HEK293 (cell line): ENCODE results near the gene ETV1.

Experiments
- SCRT1 ChIP-seq: fragments of 450-650 bp; formaldehyde crosslinking; IDR thresholded peaks from 2 replicates; pipeline ENCODE4 v1.5.1; 2016; ENCODE audit warnings: missing biosample characterization, missing genetic modification characterization, borderline replicate concordance
- TCF7L2 ChIP-seq: IDR thresholded peaks from 2 replicates; pipeline ENCODE4 v1.6.1; 2011; ENCODE audit warnings: low read depth, mild to moderate bottlenecking, inconsistent platforms, low read length, moderate library complexity, borderline replicate concordance
- ZBTB1 ChIP-seq: fragments of 450-650 bp; formaldehyde crosslinking; IDR thresholded peaks from 2 replicates; pipeline ENCODE4 v1.5.1; 2016; ENCODE audit warnings: missing biosample characterization, missing genetic modification characterization
- ZBTB17 ChIP-seq: fragments of 450-650 bp; formaldehyde crosslinking; IDR thresholded peaks from 2 replicates; pipeline ENCODE4 v1.5.1; 2016; ENCODE audit warnings: missing biosample characterization, missing genetic modification characterization
- ZBTB21 ChIP-seq: fragments of 450-650 bp; formaldehyde crosslinking; IDR thresholded peaks from 2 replicates; pipeline ENCODE4 v1.5.1; 2017; ENCODE audit warnings: missing biosample characterization, missing genetic modification characterization
- ZNF10 ChIP-seq: fragments of 450-650 bp; formaldehyde crosslinking; IDR thresholded peaks from 2 replicates; pipeline ENCODE4 v1.5.1; 2017; ENCODE audit warnings: missing biosample characterization, missing genetic modification characterization
- ZNF184 ChIP-seq: fragments of 450-650 bp; IDR thresholded peaks from 2 replicates; pipeline ENCODE4 v1.5.1; 2018; ENCODE audit warnings: missing biosample characterization, mild to moderate bottlenecking, missing genetic modification characterization
- ZNF274 ChIP-seq, 2 experiments: fragments of 200-500 bp in 1 of 2; fragments of 450-650 bp in 1 of 2; sonication (Bioruptor generic) in 1 of 2; formaldehyde crosslinking in 1 of 2; IDR thresholded peaks; 2 replicates each; pipeline versions ENCODE4 v1.5.1 to v1.6.1; 2014 to 2016; ENCODE audit warnings: borderline replicate concordance in 1 of 2, inconsistent platforms in 1 of 2, low read length in 1 of 2, missing biosample characterization in 1 of 2, missing genetic modification characterization in 1 of 2
- TF ChIP-seq, protein P1 (sequence below): fragments of 450-650 bp; formaldehyde crosslinking; IDR thresholded peaks from 2 replicates; pipeline ENCODE4 v1.5.1; 2016; ENCODE audit warnings: missing biosample characterization, missing genetic modification characterization
- TF ChIP-seq, protein P2 (sequence below): fragments of 450-650 bp; formaldehyde crosslinking; IDR thresholded peaks from 2 replicates; pipeline ENCODE4 v1.5.1; 2016; ENCODE audit warnings: missing biosample characterization, missing genetic modification characterization, low read depth

DNA sequence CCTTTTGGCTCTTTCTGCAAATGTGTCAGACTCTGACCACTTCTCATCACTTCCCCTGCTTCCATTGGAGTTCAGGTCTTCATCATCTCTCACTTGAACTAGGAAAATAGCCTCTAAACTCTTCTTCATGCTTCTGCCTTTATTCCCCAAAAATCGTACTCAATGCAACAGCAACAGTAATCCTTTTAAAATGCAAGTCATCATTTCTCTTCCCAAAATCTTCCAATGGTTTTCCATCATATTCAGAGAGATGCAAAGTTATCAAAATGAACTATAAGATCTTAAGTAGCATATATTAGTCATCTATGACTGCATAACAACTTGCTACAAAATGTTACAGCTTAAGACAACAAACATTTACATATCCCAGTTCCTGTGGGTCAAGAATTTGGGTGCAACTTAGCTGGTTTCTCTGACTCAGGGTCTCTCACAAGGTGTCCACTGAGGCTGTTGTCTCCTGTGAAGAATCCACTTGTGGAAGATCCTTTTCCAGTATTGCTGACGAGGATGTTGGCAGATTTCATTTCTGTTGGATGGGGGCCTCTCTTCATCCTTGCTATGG is 31.0 kb upstream of the ETV1 start:
- TF ChIP-seq, protein P1, sequence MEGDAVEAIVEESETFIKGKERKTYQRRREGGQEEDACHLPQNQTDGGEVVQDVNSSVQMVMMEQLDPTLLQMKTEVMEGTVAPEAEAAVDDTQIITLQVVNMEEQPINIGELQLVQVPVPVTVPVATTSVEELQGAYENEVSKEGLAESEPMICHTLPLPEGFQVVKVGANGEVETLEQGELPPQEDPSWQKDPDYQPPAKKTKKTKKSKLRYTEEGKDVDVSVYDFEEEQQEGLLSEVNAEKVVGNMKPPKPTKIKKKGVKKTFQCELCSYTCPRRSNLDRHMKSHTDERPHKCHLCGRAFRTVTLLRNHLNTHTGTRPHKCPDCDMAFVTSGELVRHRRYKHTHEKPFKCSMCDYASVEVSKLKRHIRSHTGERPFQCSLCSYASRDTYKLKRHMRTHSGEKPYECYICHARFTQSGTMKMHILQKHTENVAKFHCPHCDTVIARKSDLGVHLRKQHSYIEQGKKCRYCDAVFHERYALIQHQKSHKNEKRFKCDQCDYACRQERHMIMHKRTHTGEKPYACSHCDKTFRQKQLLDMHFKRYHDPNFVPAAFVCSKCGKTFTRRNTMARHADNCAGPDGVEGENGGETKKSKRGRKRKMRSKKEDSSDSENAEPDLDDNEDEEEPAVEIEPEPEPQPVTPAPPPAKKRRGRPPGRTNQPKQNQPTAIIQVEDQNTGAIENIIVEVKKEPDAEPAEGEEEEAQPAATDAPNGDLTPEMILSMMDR, result no peak
- TF ChIP-seq, protein P2, sequence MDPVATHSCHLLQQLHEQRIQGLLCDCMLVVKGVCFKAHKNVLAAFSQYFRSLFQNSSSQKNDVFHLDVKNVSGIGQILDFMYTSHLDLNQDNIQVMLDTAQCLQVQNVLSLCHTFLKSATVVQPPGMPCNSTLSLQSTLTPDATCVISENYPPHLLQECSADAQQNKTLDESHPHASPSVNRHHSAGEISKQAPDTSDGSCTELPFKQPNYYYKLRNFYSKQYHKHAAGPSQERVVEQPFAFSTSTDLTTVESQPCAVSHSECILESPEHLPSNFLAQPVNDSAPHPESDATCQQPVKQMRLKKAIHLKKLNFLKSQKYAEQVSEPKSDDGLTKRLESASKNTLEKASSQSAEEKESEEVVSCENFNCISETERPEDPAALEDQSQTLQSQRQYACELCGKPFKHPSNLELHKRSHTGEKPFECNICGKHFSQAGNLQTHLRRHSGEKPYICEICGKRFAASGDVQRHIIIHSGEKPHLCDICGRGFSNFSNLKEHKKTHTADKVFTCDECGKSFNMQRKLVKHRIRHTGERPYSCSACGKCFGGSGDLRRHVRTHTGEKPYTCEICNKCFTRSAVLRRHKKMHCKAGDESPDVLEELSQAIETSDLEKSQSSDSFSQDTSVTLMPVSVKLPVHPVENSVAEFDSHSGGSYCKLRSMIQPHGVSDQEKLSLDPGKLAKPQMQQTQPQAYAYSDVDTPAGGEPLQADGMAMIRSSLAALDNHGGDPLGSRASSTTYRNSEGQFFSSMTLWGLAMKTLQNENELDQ (tag by site-specific recombination), result no peak
- TF ChIP-seq ZNF274 (IDR thresholded peaks at IDR 0.05; ENCODE audit: low read length) (no peak), ZNF274 (tag by site-specific recombination; IDR thresholded peaks at IDR 0.05; ENCODE audit: borderline replicate concordance) (no peak), ZBTB1 (no peak), ZNF10 (tag by site-specific recombination) (no peak), ZBTB21 (tag by site-specific recombination) (no peak), ZNF184 (tag by site-specific recombination) (no peak), TCF7L2 (no peak), SCRT1 (tag by site-specific recombination) (no peak), ZBTB17 (tag by site-specific recombination) (no peak)
